ES-I3 (cell line): ENCODE results near the gene WASHC4.
"Not testable (repeated sequence)": the region's sequence is repeated elsewhere in the genome, so short reads cannot be mapped to it uniquely, and the experiment has no call there.

ENCODE experiments used
- H3K36me3 ChIP-seq: 2 replicates; pipeline ENCODE4 v1.6.1; 2013; ENCODE audit warnings: mild to moderate bottlenecking, low read length, control low read depth, moderate library complexity; ENCODE audit not compliant: insufficient read depth
- H3K4me1 ChIP-seq: 2 replicates; pipeline ENCODE4 v1.6.1; 2013; ENCODE audit warnings: mild to moderate bottlenecking, control low read depth, low read length; ENCODE audit not compliant: insufficient read depth
- H3K9ac ChIP-seq: 2 replicates; pipeline ENCODE4 v1.6.1; 2013; ENCODE audit warnings: low read depth, mild to moderate bottlenecking, low read length, moderate library complexity
- H3K9me3 ChIP-seq: 2 replicates; pipeline ENCODE4 v1.6.1; 2013; ENCODE audit warnings: mild to moderate bottlenecking, low read length, moderate library complexity; ENCODE audit not compliant: control insufficient read depth, insufficient read depth

Gene WASHC4

DNA sequence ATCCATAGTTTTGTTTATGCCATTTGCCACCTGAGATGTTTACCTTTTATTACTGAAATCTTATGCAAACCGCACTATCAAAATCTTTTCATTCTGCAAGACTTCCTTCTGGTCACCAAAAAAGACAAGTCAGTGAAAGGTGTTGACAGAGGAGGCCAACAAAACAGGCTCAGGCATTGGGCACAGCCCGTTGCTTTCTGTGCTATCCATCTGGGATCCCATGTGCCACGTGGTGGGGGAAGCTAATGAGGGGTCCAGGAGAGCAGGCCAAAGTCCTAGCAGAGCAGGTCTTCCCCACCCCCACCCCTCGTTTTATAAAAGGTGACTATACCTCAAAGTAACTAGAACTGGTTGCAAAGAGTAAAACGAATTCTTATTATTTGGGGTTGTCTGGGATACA, 24.5 kb upstream of the WASHC4 start:
- Histone ChIP-seq H3K4me1 (peaks cover 9% of the 10 kb centered on the region), H3K9me3 (no peaks in the 10 kb centered on the region), H3K36me3 (no peaks in the 10 kb centered on the region), H3K9ac (peak overlapping the region; percentile 77)

GRCh38 chr12:105083551-105084105, 23.9 kb upstream of the WASHC4 start:
- peak overlapping the region; percentile 77 for H3K9ac ChIP-seq
- no peaks in the 10 kb centered on the region for H3K9me3 ChIP-seq
- H3K36me3 ChIP-seq = no peaks in the 10 kb centered on the region
- H3K4me1 ChIP-seq = peaks cover 9% of the 10 kb centered on the region

- Histone ChIP-seq H3K36me3 (no peaks in the 10 kb centered on the region), H3K4me1 (peaks cover 12% of the 10 kb centered on the region), H3K9ac (peak within 1 kb of the TSS; percentile 77)
Measured at GRCh38 chr12:105084251-105085250, 23.0 kb upstream of the WASHC4 start, which contains the start of gene ALDH1L2. TSS of gene ALDH1L2 (minus strand) at chr12:105084458. CDS start at chr12:105084436, 22 bp downstream.

DNA sequence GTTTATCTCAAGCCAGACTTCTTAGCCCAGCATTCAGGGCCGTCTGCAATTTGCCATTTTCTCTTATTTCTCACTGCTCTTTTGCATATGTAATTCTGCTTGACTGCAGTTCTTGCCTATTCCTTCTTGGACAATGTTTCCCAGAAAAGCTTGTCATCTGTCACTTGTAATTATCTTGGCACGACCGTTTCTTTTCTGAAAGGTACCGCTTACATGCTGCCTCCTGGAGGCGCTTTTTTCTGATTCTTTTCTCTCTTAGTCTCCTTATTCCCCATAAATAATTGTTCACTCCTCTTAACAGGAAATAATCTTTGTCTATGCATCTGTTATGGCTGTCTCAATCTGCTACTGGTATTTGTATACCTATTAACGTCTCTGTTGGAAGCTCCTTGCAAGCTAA, 22.0 kb upstream of the WASHC4 start:
- H3K4me1 ChIP-seq = peaks cover 17% of the 10 kb centered on the region
- H3K9me3 ChIP-seq = no peaks in the 10 kb centered on the region
- H3K9ac ChIP-seq = no peak overlapping the region
- no peaks in the 10 kb centered on the region for H3K36me3 ChIP-seq

More at GRCh38 chr12:105084251-105085250, 23.0 kb upstream of the WASHC4 start, which contains the start of gene ALDH1L2:
- no peaks in the 10 kb centered on the region for H3K9me3 ChIP-seq

DNA sequence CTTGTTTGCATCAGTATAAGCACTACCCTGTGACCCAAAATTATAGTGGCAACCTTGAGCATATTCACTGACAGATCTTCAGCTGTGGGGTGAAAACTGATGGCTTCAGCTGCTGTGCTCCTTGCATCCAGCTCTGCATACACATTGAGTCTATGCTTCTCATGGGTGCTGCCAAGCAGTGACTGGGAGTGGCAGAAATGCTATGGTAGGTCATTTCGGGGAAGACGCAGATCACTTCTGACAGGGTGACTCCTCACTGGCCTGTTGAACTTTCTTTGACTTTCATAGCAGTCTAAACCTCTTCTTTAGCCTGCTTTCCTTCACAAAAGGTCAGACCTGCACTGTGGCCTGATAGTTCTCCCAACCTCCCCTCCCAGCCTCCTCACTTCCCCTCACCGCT, 17.7 kb upstream of the WASHC4 start:
- H3K9ac ChIP-seq = no peak overlapping the region

DNA sequence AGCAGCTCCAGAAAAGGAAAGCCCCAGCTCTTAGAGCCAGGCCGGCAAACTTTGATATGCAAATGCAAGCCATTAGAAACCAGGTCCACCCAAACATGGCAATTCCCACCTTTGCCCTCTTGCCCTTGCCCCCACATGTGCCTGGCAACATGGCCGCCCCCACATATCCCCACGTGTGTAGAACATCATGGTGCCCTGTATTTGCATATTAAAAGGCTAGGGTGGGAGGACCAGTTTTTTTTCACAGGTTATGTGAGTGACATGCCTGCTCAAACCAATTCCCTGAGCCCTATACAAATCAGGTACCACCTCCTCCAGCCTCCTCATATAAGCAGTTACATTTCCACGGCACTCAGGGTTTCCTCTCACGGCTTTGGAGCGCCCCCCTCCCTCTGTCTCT, 17.2 kb upstream of the WASHC4 start:
- Histone ChIP-seq H3K4me1 (peaks cover 24% of the 10 kb centered on the region), H3K9me3 (peaks cover 5% of the 10 kb centered on the region; the same call in 1 of the 2 replicates), H3K36me3 (no peaks in the 10 kb centered on the region), H3K9ac (no peak overlapping the region)

More for the DNA sequence above, 17.7 kb upstream of the WASHC4 start:
- peaks cover 3% of the 10 kb centered on the region; the same call in 1 of the 2 replicates for H3K9me3 ChIP-seq
- peaks cover 24% of the 10 kb centered on the region for H3K4me1 ChIP-seq
- H3K36me3 ChIP-seq = no peaks in the 10 kb centered on the region

- Histone ChIP-seq H3K36me3 (no peaks in the 10 kb centered on the region), H3K4me1 (peaks cover 24% of the 10 kb centered on the region), H3K9me3 (peaks cover 5% of the 10 kb centered on the region; the same call in 1 of the 2 replicates), H3K9ac (peak overlapping the region; percentile 33)
Measured at GRCh38 chr12:105091476-105092206, 15.9 kb upstream of the WASHC4 start.

DNA sequence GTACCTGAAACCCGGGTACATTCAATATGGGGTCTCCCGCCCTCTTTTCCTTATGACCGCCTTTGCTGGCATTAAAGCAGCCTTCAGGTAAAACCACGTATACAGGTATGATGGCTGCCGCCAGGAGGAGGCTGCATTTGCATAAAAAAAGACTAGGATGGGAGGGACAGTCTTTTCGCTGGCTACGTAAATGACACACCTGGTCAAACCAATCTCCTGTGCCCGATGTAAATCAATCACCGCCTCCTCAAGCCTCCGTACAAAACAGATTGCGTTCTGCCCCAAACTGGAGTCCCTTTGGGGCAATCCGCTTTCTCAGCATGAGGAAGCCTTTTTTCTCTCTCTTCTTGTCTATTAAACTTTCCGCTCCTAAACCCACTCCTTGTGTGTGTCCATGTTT, 15.2 kb upstream of the WASHC4 start:
- H3K4me1 ChIP-seq = peaks cover 24% of the 10 kb centered on the region
- peaks cover 5% of the 10 kb centered on the region; the same call in 1 of the 2 replicates for H3K9me3 ChIP-seq
- H3K36me3 ChIP-seq = no peaks in the 10 kb centered on the region
- peak overlapping the region; percentile 33 for H3K9ac ChIP-seq

GRCh38 chr12:105095338-105095737, 12.2 kb upstream of the WASHC4 start:
- not testable (repeated sequence) for H3K9me3 ChIP-seq, H3K9ac ChIP-seq, H3K36me3 ChIP-seq
- H3K4me1 ChIP-seq = peaks cover 16% of the 10 kb centered on the region

DNA sequence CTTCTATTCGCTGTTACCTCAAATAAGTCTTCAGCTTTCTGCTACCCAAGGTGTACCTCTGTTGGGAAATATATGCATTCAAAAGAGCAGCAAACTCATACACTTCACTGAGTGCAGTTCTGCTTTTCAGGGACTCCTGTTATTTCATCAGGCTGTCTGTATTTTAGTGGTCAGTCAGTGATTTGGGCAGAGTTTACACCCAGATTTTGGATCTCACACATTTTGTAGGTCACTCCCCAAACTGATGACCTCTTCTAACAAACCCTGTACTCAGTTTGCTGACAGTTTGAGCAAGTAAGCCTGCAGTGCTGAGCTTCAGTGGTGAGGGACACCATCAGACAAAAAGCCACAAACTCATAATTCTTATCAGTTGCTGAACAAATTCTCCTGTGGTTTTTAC, 8.2 kb upstream of the WASHC4 start:
- Histone ChIP-seq H3K9me3 (peaks cover 5% of the 10 kb centered on the region; the same call in 1 of the 2 replicates), H3K4me1 (peaks cover 6% of the 10 kb centered on the region; the same call in 1 of the 2 replicates), H3K9ac (no peak overlapping the region), H3K36me3 (no peaks in the 10 kb centered on the region)

- Histone ChIP-seq H3K9ac (no peak overlapping the region), H3K9me3 (no peaks in the 10 kb centered on the region), H3K4me1 (peaks cover 6% of the 10 kb centered on the region; the same call in 1 of the 2 replicates), H3K36me3 (no peaks in the 10 kb centered on the region)
Measured at GRCh38 chr12:105100207-105100985, 7.1 kb upstream of the WASHC4 start.

- Histone ChIP-seq H3K9me3 (no peaks in the 10 kb centered on the region), H3K36me3 (no peaks in the 10 kb centered on the region), H3K4me1 (peaks cover 6% of the 10 kb centered on the region; the same call in 1 of the 2 replicates), H3K9ac (no peak overlapping the region)
Measured at GRCh38 chr12:105100998-105101397, 6.5 kb upstream of the WASHC4 start.

- no peak overlapping the region for H3K9ac ChIP-seq
- no peaks in the 10 kb centered on the region for H3K9me3 ChIP-seq
- no peaks in the 10 kb centered on the region for H3K36me3 ChIP-seq
- H3K4me1 ChIP-seq = peaks cover 6% of the 10 kb centered on the region; the same call in 1 of the 2 replicates
Measured at GRCh38 chr12:105102673-105103072, 4.9 kb upstream of the WASHC4 start.
